ENCODE data around the gene CEBPZOS. TPM values are rescaled to one million over a fixed set of nuclear protein-coding genes. Genes with fewer than 3 reads are reported as not detected.
A peak's percentile ranks its signal among the peaks of the same experiment; 100 is the strongest.

The CEBPZOS gene
- total RNA-seq (10 to 100 TPM; 39.6 to 41.0 TPM), polyA plus RNA-seq (10 to 100 TPM; 41.3 to 44.8 TPM)

DNA sequence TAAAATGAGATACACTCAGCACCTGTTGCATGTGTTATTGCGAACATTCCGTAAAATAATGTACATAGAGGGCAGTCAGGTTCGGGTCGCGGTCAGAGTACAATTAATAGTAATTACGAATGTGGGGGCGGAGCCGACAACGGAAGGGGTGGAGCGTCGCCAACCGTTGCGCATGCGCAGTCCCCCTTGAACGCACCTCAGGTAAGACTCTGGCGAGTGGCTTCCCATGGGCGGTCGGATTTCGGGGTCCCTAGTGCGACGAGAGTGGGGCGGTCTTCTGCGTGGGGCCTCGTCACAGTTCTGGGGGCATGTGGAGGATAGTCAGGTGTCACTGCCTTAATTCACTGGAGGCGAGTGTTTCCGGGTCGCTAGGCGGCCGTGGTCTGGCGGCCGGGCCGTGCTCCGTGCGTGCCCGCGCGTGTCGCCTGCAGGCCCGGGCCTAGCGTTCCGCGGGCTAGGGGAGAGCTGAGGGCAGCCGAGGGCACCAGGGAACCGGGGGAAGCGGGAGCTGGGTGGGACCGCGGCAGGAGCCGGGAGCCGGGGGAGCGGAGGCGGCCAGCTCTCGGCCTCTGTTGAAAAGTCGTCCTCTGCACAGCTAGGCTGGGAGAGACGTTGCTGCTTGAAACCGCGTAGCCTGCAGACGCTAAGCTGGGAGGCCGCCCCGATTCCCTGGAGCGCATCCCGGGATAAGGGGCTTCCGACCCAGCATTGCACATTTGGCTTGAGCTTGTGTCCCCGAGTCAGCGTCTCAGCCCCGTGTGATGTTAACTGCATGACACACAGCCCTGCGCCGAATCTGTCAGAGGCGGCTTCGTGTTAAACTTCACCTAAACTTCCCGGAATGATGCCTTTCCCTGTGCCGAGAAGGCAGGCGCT is at the start of gene CEBPZOS:
TSS of gene CEBPZOS (plus strand) at position 177 of the 876 bp plus-strand sequence. CDS start 3,209 bp downstream, outside the sequence.
- intact Hi-C loops (cut with micrococcal nuclease): loop anchor here (1.0 to 2.0 kb wide), 3 partner anchors 34 to 112 kb away; partner anchors contain the start of genes CEBPZ, EIF2AK2, GPATCH11 and HEATR5B
- H3K27ac Mint-ChIP-seq: peak within 1 kb of the TSS; percentile 87 to 100 (median 97)

DNA sequence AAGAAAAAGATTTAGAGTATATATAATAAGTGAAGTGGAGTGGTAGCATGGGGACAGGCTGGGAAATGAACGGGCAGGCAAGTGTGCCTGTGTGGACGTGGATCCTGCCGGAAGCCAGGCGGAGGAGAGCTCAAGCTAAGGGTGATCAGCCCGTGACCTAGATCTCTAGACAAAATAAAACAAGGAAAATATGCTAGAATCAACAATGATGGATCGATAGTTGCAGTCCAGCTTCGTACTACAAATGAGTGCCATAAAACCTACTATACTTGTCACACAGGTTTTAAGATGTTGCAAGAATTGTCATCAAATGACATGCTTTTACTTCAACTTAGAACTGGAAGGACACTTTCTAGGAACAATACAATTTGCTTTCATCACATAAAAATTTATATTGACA is 48.0 kb upstream of the CEBPZOS start:
- Mint-ChIP-seq H3K4me1 (peaks cover 23 to 52% (median 42%) of the 10 kb centered on the region in 4 donors), H3K27ac (peak overlapping the region in 2 of 7 donors; percentile 32 to 64), H3K4me3 (peak overlapping the region in 1 of 8 donors; percentile 23), H3K36me3 (peaks cover 38 to 41% of the 10 kb centered on the region in 2 donors), H3K9me3 (peaks cover 0 to 2% (median 0%) of the 10 kb centered on the region in 8 donors), H3K27me3 (no peaks in the 10 kb centered on the region)
- intact Hi-C loops (cut with micrococcal nuclease): no loop called here
- Histone ChIP-seq H3K27me3 (ENCODE audit: insufficient read depth, low read length) (no peaks in the 10 kb centered on the region), H3K27ac (ENCODE audit: low read depth, low read length) (no peak overlapping the region), H3K4me3 (ENCODE audit: low read length in 2 of 2) (no peak overlapping the region), H3K36me3 (ENCODE audit: insufficient read depth, low read length) (peaks cover 12% of the 10 kb centered on the region), H3K9me3 (ENCODE audit: control insufficient read depth in 1 of 2, low read length in 2 of 2) (no peaks in the 10 kb centered on the region), H3K4me1 (ENCODE audit: insufficient read depth, low read length) (peaks cover 31% of the 10 kb centered on the region)
- POLR2A ChIA-PET (ENCODE audit: partially characterized antibody): interaction anchor here (1.1 kb wide), 1 partner anchor 48 kb away, joined by 3 read pairs; no protein-coding TSS in a partner anchor
- no peak for DNase-seq
- CTCF ChIA-PET (ENCODE audit: partially characterized antibody): no interaction called here

More for the DNA sequence above, at the start of gene CEBPZOS:
- Histone ChIP-seq H3K9me3 (ENCODE audit: control insufficient read depth in 1 of 2, low read length in 2 of 2) (no peaks in the 10 kb centered on the region), H3K27me3 (ENCODE audit: insufficient read depth, low read length) (no peaks in the 10 kb centered on the region), H3K4me1 (ENCODE audit: insufficient read depth, low read length) (peaks cover 41% of the 10 kb centered on the region), H3K36me3 (ENCODE audit: insufficient read depth, low read length) (no peaks in the 10 kb centered on the region), H3K27ac (ENCODE audit: low read depth, low read length) (peak within 1 kb of the TSS; percentile 79), H3K4me3 (ENCODE audit: low read length in 2 of 2) (peak within 1 kb of the TSS; percentile 80 to 93)
- H3K27me3 Mint-ChIP-seq: no peaks in the 10 kb centered on the region
- peak; percentile 88 to 90 (median 89) for DNase-seq
- H3K4me1 Mint-ChIP-seq: peaks cover 11 to 36% (median 19%) of the 10 kb centered on the region in 4 donors
- peak within 1 kb of the TSS; percentile 97 to 100 (median 98) for H3K4me3 Mint-ChIP-seq
- POLR2A ChIA-PET (ENCODE audit: partially characterized antibody): interaction anchor here (0.9 to 2.7 kb wide), 8 partner anchors 15 to 230 kb away, joined by 3 to 22 read pairs (median 4); partner anchors contain the start of genes CEBPZ, EIF2AK2, NDUFAF7 and STRN
- CTCF ChIA-PET (ENCODE audit: partially characterized antibody): interaction anchor here (0.9 to 1.1 kb wide), 2 partner anchors 24 to 27 kb away, joined by 4 to 5 read pairs; no protein-coding TSS in a partner anchor
- peaks cover 4 to 15% of the 10 kb centered on the region in 2 donors for H3K36me3 Mint-ChIP-seq
- peaks cover 0 to 3% (median 0%) of the 10 kb centered on the region in 8 donors for H3K9me3 Mint-ChIP-seq

DNA sequence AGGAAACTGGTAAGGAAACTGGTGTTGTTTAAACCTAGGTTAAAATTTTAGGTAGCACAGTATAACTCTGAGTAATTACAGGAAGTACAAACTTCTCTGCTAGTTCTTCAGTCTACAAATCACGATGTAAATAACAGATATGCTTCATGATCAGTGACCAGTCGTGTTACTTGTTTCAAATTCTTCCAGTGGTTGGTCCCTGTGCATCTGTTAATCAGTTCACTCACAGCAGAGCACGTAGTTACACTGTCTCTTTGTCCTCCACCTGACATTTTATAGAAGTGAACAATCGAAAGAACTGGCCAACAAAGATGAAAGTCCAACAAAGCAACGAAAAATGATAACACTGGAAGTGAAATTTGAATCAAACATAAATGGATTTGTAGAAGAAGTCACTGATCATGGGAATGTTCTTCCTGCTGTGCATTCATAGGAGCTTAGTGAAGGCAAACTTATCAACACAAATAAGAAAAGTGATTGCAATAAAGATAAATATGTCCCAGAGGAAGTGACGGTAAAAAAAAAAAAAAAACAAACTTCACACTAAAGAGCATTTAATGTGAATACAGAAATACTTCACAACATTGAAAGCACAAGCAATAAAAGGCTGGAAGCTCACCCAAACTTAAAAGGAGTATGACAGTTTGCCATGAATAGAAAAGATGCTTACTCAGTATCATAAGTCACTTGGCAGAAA is 46.5 kb upstream of the CEBPZOS start:
- peak overlapping the region; percentile 17 to 81 (median 72) for H3K4me3 Mint-ChIP-seq
- POLR2A ChIA-PET (ENCODE audit: partially characterized antibody): interaction anchor here (0.6 kb wide), 1 partner anchor 742 kb away, joined by 3 read pairs; no protein-coding TSS in a partner anchor
- peaks cover 12% of the 10 kb centered on the region for H3K36me3 ChIP-seq (ENCODE audit: insufficient read depth, low read length)

DNA sequence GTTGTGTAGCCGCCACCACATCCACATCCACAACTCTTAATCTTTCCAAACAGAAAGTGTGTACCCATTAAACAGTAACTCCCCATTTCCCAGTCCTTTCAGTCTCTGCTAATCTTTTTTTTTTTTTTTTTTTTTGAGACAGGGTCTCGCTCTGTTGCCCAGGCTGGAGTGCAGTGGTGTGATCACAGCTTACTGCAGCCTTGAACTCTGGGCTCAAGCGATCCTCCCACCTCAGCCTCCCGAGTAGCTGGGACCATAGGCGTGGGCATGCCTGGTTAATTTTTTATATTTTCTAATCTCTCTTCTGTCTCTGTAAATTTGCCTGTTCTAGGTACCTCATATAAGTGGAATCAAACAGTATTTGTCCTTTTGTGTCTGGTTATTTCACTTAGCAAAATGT is 43.1 kb upstream of the CEBPZOS start:
- peaks cover 51 to 86% (median 69%) of the 10 kb centered on the region in 4 donors for H3K4me1 Mint-ChIP-seq
- Histone ChIP-seq H3K4me1 (ENCODE audit: insufficient read depth, low read length) (peaks cover 54% of the 10 kb centered on the region), H3K36me3 (ENCODE audit: insufficient read depth, low read length) (no peaks in the 10 kb centered on the region), H3K4me3 (ENCODE audit: low read length in 2 of 2) (no peak overlapping the region), H3K27me3 (ENCODE audit: insufficient read depth, low read length) (no peaks in the 10 kb centered on the region), H3K9me3 (ENCODE audit: control insufficient read depth in 1 of 2, low read length in 2 of 2) (no peaks in the 10 kb centered on the region), H3K27ac (ENCODE audit: low read depth, low read length) (no peak overlapping the region)
- peaks cover 0 to 2% (median 0%) of the 10 kb centered on the region in 8 donors for H3K9me3 Mint-ChIP-seq
- no peaks in the 10 kb centered on the region for H3K27me3 Mint-ChIP-seq
- peak overlapping the region in 2 of 8 donors; percentile 18 to 26 for H3K4me3 Mint-ChIP-seq
- ChIA-PET CTCF (ENCODE audit: partially characterized antibody) (interaction anchor here (2.2 kb wide), 1 partner anchor 15 kb away, joined by 8 read pairs; no protein-coding TSS in a partner anchor), POLR2A (ENCODE audit: partially characterized antibody) (no interaction called here)
- peaks cover 29 to 33% of the 10 kb centered on the region in 2 donors for H3K36me3 Mint-ChIP-seq
- no peak for DNase-seq
- H3K27ac Mint-ChIP-seq: peak overlapping the region in 5 of 7 donors; percentile 43 to 80 (median 57)
- intact Hi-C loops (cut with micrococcal nuclease): no loop called here

More for the DNA sequence above, 46.5 kb upstream of the CEBPZOS start:
- peaks cover 27 to 60% (median 49%) of the 10 kb centered on the region in 4 donors for H3K4me1 Mint-ChIP-seq
- intact Hi-C loops (cut with micrococcal nuclease): no loop called here
- no peaks in the 10 kb centered on the region for H3K27me3 Mint-ChIP-seq
- peaks cover 0 to 2% (median 0%) of the 10 kb centered on the region in 8 donors for H3K9me3 Mint-ChIP-seq
- Histone ChIP-seq H3K9me3 (ENCODE audit: control insufficient read depth in 1 of 2, low read length in 2 of 2) (no peaks in the 10 kb centered on the region), H3K27ac (ENCODE audit: low read depth, low read length) (peak overlapping the region; percentile 23), H3K4me1 (ENCODE audit: insufficient read depth, low read length) (peaks cover 31% of the 10 kb centered on the region), H3K4me3 (ENCODE audit: low read length in 2 of 2) (no peak overlapping the region), H3K27me3 (ENCODE audit: insufficient read depth, low read length) (no peaks in the 10 kb centered on the region)
- peaks cover 40 to 43% of the 10 kb centered on the region in 2 donors for H3K36me3 Mint-ChIP-seq
- CTCF ChIA-PET (ENCODE audit: partially characterized antibody): interaction anchor here (0.7 to 1.2 kb wide), 2 partner anchors 18 to 20 kb away, joined by 3 read pairs; no protein-coding TSS in a partner anchor
- DNase-seq: peak; percentile 37 to 54 (median 48)
- peak overlapping the region; percentile 56 to 93 (median 63) for H3K27ac Mint-ChIP-seq

DNA sequence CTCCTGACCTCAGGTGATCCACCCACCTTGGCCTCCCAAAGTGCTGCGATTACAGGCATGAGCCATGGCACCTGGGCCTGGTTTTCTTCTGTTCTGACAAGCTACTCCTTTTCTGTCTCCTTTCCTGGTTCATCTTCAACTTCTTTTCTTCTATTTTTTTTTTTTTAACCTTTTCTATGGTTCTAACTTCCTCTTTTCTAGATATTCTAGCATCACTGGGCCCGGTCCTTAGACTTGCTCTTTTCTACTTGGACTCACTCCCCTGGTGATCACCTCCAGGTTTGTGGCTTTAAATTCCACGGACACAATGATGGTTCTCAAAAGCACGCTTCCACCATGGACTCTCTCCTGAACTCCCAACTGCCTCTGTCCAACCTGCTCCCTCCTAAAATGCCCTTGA is 41.5 kb upstream of the CEBPZOS start:
- Histone ChIP-seq H3K4me1 (ENCODE audit: insufficient read depth, low read length) (peaks cover 48% of the 10 kb centered on the region), H3K27me3 (ENCODE audit: insufficient read depth, low read length) (no peaks in the 10 kb centered on the region), H3K4me3 (ENCODE audit: low read length in 2 of 2) (no peak overlapping the region), H3K36me3 (ENCODE audit: insufficient read depth, low read length) (no peaks in the 10 kb centered on the region), H3K27ac (ENCODE audit: low read depth, low read length) (no peak overlapping the region), H3K9me3 (ENCODE audit: control insufficient read depth in 1 of 2, low read length in 2 of 2) (no peaks in the 10 kb centered on the region)
- ChIA-PET POLR2A (ENCODE audit: partially characterized antibody) (no interaction called here), CTCF (ENCODE audit: partially characterized antibody) (interaction anchor here (3.9 kb wide), 1 partner anchor 14 kb away, joined by 25 read pairs; no protein-coding TSS in a partner anchor)
- peak overlapping the region; percentile 1 to 96 (median 93) for H3K4me3 Mint-ChIP-seq
- intact Hi-C loops (cut with micrococcal nuclease): loop anchor here (5.0 kb wide), 1 partner anchor 187 kb away; the partner anchor contains the start of gene STRN
- H3K36me3 Mint-ChIP-seq: peaks cover 23 to 24% of the 10 kb centered on the region in 2 donors
- peaks cover 49 to 76% (median 65%) of the 10 kb centered on the region in 4 donors for H3K4me1 Mint-ChIP-seq
- no peaks in the 10 kb centered on the region for H3K27me3 Mint-ChIP-seq
- H3K27ac Mint-ChIP-seq: peak overlapping the region in 6 of 7 donors; percentile 70 to 95 (median 89)
- peaks cover 0 to 2% (median 0%) of the 10 kb centered on the region in 8 donors for H3K9me3 Mint-ChIP-seq
- no peak for DNase-seq

DNA sequence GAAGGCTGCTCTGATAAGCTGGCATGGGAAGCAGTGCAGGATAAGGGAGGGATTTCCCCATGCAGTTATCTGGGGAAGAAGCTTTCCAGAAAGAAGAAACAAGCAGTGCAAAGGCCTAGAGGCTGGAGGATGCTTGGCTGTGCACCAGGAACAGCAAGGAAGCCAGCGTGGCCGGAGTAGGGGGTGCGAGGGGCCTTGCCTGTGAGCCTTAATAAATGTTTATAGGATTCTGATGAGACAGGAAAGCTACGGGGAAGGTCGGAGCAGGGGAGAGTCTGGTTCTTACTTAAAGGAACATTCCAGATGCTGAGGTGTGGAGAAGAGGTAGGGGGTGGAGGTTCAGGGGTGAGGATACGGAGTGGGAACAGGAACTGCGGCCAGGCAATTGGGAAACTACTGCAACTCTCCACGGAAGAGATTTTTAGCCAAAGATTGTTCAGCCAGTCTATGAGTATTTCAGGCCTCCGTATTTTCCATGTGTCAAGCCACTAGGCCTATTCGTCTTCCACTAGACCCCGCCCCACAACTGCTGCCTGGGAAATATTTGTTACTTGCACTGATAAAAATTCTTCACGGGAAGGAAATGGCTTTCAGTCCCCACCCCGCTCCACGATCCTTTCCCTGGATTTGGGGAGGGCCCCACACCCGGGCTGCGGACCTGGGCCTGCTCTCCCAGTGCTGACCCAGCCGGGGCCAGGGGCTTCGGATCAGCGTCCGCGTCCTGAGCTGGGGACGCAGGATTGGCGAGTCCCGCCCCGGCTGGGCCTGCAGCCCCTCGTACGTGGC is 40.0 kb upstream of the CEBPZOS start:
- ChIA-PET CTCF (ENCODE audit: partially characterized antibody) (interaction anchor here (3.9 kb wide), 1 partner anchor 13 kb away, joined by 25 read pairs; no protein-coding TSS in a partner anchor), POLR2A (ENCODE audit: partially characterized antibody) (interaction anchor here (0.9 to 1.6 kb wide), 8 partner anchors 13 to 190 kb away, joined by 3 to 10 read pairs (median 4); partner anchors contain the start of genes CEBPZ, CEBPZOS, NDUFAF7 and STRN)
- peak overlapping the region; percentile 88 to 96 (median 94) for H3K4me3 Mint-ChIP-seq
- peaks cover 0 to 2% (median 0%) of the 10 kb centered on the region in 8 donors for H3K9me3 Mint-ChIP-seq
- peaks cover 40 to 62% (median 54%) of the 10 kb centered on the region in 4 donors for H3K4me1 Mint-ChIP-seq
- Histone ChIP-seq H3K9me3 (ENCODE audit: control insufficient read depth in 1 of 2, low read length in 2 of 2) (no peaks in the 10 kb centered on the region), H3K27ac (ENCODE audit: low read depth, low read length) (peak overlapping the region; percentile 72), H3K36me3 (ENCODE audit: insufficient read depth, low read length) (no peaks in the 10 kb centered on the region), H3K27me3 (ENCODE audit: insufficient read depth, low read length) (no peaks in the 10 kb centered on the region), H3K4me1 (ENCODE audit: insufficient read depth, low read length) (peaks cover 34% of the 10 kb centered on the region), H3K4me3 (ENCODE audit: low read length in 2 of 2) (peak overlapping the region; percentile 62 to 63)
- DNase-seq: peak in 1 of 5 donors; percentile 56
- H3K27me3 Mint-ChIP-seq: no peaks in the 10 kb centered on the region
- peak overlapping the region; percentile 83 to 96 (median 91) for H3K27ac Mint-ChIP-seq
- intact Hi-C loops (cut with micrococcal nuclease): loop anchor here (1.0 to 5.0 kb wide), 4 partner anchors 41 to 189 kb away; partner anchors contain the start of genes CEBPZ, CEBPZOS, GPATCH11 and HEATR5B
- peaks cover 23 to 24% of the 10 kb centered on the region in 2 donors for H3K36me3 Mint-ChIP-seq

Measured in CD4-positive, alpha-beta memory T cell (primary cell).